Common myeloid progenitor, CD34-positive (primary cell): Measurements from ENCODE around the gene LRMDA.

ENCODE experiments used
- CTCF ChIA-PET: fragments of 350-600 bp; sonication (Branson Sonifier 250); formaldehyde crosslinking; loops from one replicate; lab custom pipeline; 2021; ENCODE audit warnings: antibody characterized with exemption; lab: Charles Lee
- POLR2A ChIA-PET: fragments of 350-600 bp; sonication (Branson Sonifier 250); formaldehyde crosslinking; loops from one replicate; lab custom pipeline; 2021; ENCODE audit warnings: antibody characterized with exemption; lab: Charles Lee
- DNase-seq, 3 donors: peaks; one replicate each; pipeline versions ENCODE4 v3.0.0 to v3.0.0-alpha.2; 2013
- H3K27ac ChIP-seq, 2 experiments: 1 replicate in 1 of 2; 2 replicates in 1 of 2; pipeline ENCODE4 v1.7.0; 2013; ENCODE audit warnings: inconsistent platforms in 2 of 2, low read length in 2 of 2, mild to moderate bottlenecking in 2 of 2, low read depth in 1 of 2, moderate library complexity in 1 of 2; ENCODE audit not compliant: severe bottlenecking in 2 of 2, insufficient read depth in 1 of 2, poor library complexity in 1 of 2
- H3K27me3 ChIP-seq, 5 experiments: replicated peaks in 2 of 5; 1 replicate in 3 of 5; 2 replicates in 2 of 5; pipeline versions ENCODE4 v1.6.1 to v1.7.0; 2013; ENCODE audit warnings: low read length in 4 of 5, mild to moderate bottlenecking in 2 of 5, moderate library complexity in 2 of 5, inconsistent platforms in 1 of 5; ENCODE audit not compliant: insufficient read depth in 5 of 5, control insufficient read depth in 4 of 5
- H3K36me3 ChIP-seq, 4 experiments: 1 replicate in 2 of 4; 2 replicates in 2 of 4; pipeline versions ENCODE4 v1.6.1 to v1.7.0; 2013; ENCODE audit warnings: low read length in 3 of 4, control low read depth in 1 of 4, mild to moderate bottlenecking in 1 of 4; ENCODE audit not compliant: control insufficient read depth in 4 of 4, insufficient read depth in 4 of 4
- H3K4me1 ChIP-seq, 4 experiments: 1 replicate in 3 of 4; 2 replicates in 1 of 4; pipeline versions ENCODE4 v1.6.1 to v1.7.1; 2013; ENCODE audit warnings: low read length in 3 of 4, mild to moderate bottlenecking in 3 of 4, control low read depth in 1 of 4, inconsistent platforms in 1 of 4, moderate library complexity in 1 of 4; ENCODE audit not compliant: control insufficient read depth in 4 of 4, insufficient read depth in 4 of 4; ENCODE audit errors: control extremely low read depth in 1 of 4
- H3K4me3 ChIP-seq, 7 experiments: 1 replicate in 4 of 7; 2 replicates in 3 of 7; pipeline versions ENCODE4 v1.5.1 to v1.7.0; 2013; ENCODE audit warnings: mild to moderate bottlenecking in 7 of 7, low read length in 6 of 7, moderate library complexity in 6 of 7, inconsistent platforms in 2 of 7, low read depth in 2 of 7, control low read depth in 1 of 7; ENCODE audit not compliant: insufficient read depth in 4 of 7, control insufficient read depth in 1 of 7; ENCODE audit errors: extremely low read depth in 1 of 7
- H3K9me3 ChIP-seq, 5 experiments: 1 replicate in 4 of 5; 2 replicates in 1 of 5; pipeline versions ENCODE4 v1.6.1 to v1.7.1; 2013; ENCODE audit warnings: low read length in 4 of 5, mild to moderate bottlenecking in 2 of 5, inconsistent platforms in 1 of 5, low read depth in 1 of 5, moderate library complexity in 1 of 5; ENCODE audit not compliant: control insufficient read depth in 4 of 5, insufficient read depth in 2 of 5; ENCODE audit errors: control extremely low read depth in 1 of 5
- WGBS: methylation state at CpG from one replicate; pipeline ENCODE4 v1.1.5; 2013; ENCODE audit not compliant: insufficient coverage; 5-methylcytosine and 5-hydroxymethylcytosine counted together

Gene LRMDA

GRCh38 chr10:75499556-75500160 lies 68.2 kb downstream of the LRMDA start:
- POLR2A ChIA-PET: no interaction called here
- Histone ChIP-seq H3K9me3 (peaks cover 0 to 3% (median 0%) of the 10 kb centered on the region in 5 experiments), H3K36me3 (no peaks in the 10 kb centered on the region), H3K4me3 (no peak overlapping the region), H3K27ac (no peak overlapping the region), H3K4me1 (peaks cover 0 to 5% (median 2%) of the 10 kb centered on the region in 4 experiments), H3K27me3 (no peaks in the 10 kb centered on the region)
- WGBS: 94% methylated on average over 2 of the region's 4 CpGs
- CTCF ChIA-PET: interaction anchor here (1.7 kb wide), 1 partner anchor 9 kb away, joined by 5 read pairs; no protein-coding TSS in a partner anchor
- no peak for DNase-seq

DNA sequence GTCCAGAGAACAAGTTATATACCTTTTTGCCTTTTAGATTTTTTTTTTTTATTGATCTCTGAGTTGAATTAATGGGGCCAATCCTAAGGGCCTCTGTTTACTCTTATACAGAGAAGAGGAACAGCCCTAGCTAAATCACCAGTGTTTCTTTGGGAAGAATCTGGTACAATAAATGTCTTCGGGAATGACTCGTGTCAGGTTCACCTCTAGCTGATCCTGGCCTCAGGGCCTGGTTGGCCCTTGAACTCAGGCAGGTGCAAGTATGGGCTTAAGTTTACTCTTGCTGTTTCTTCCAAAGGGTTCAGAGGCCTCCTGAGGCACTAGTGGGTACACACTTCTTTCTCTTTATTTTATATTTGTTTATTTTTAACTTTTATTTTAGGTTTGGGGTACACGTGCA lies 71.0 kb downstream of the LRMDA start:
- WGBS: 100% methylated on average over 2 of the region's 3 CpGs
- Histone ChIP-seq H3K27ac (no peak overlapping the region), H3K4me1 (peaks cover 0 to 5% (median 3%) of the 10 kb centered on the region in 4 experiments), H3K4me3 (no peak overlapping the region), H3K36me3 (no peaks in the 10 kb centered on the region), H3K9me3 (no peaks in the 10 kb centered on the region), H3K27me3 (no peaks in the 10 kb centered on the region)
- no peak for DNase-seq
- ChIA-PET POLR2A (no interaction called here), CTCF (no interaction called here)

- Histone ChIP-seq H3K27me3 (no peaks in the 10 kb centered on the region), H3K27ac (no peak overlapping the region), H3K4me1 (peaks cover 0 to 5% (median 3%) of the 10 kb centered on the region in 4 experiments), H3K9me3 (no peaks in the 10 kb centered on the region), H3K36me3 (no peaks in the 10 kb centered on the region), H3K4me3 (no peak overlapping the region)
- ChIA-PET CTCF (no interaction called here), POLR2A (no interaction called here)
- DNase-seq: no peak
These were observed 71.4 kb downstream of the LRMDA start for GRCh38 chr10:75502838-75503237.

- H3K4me1 ChIP-seq: peaks cover 5 to 15% (median 8%) of the 10 kb centered on the region in 4 experiments
- no peaks in the 10 kb centered on the region for H3K36me3 ChIP-seq
- H3K27me3 ChIP-seq: no peaks in the 10 kb centered on the region
- no peaks in the 10 kb centered on the region for H3K9me3 ChIP-seq
- no peak overlapping the region for H3K27ac ChIP-seq
- no peak for DNase-seq
- no CpG with 5 or more reads among the region's 1 CpG for WGBS
- CTCF ChIA-PET: no interaction called here
- no peak overlapping the region for H3K4me3 ChIP-seq
- POLR2A ChIA-PET: no interaction called here
These were observed 73.9 kb downstream of the LRMDA start for GRCh38 chr10:75505293-75505692.

- no peaks in the 10 kb centered on the region for H3K36me3 ChIP-seq
- ChIA-PET POLR2A (no interaction called here), CTCF (no interaction called here)
- peaks cover 5 to 15% (median 8%) of the 10 kb centered on the region in 4 experiments for H3K4me1 ChIP-seq
- H3K9me3 ChIP-seq: no peaks in the 10 kb centered on the region
- H3K27me3 ChIP-seq: no peaks in the 10 kb centered on the region
- WGBS: 91% methylated on average over 3 of the region's 3 CpGs
- no peak for DNase-seq
- H3K27ac ChIP-seq: no peak overlapping the region
- no peak overlapping the region for H3K4me3 ChIP-seq
These were observed 74.5 kb downstream of the LRMDA start for GRCh38 chr10:75505840-75506506.

- 94% methylated on average over 2 of the region's 4 CpGs for WGBS
- Histone ChIP-seq H3K36me3 (peaks cover 0 to under 1% (median 0%) of the 10 kb centered on the region in 4 experiments), H3K27me3 (no peaks in the 10 kb centered on the region), H3K4me1 (peaks cover 5 to 15% (median 8%) of the 10 kb centered on the region in 4 experiments), H3K9me3 (no peaks in the 10 kb centered on the region), H3K27ac (no peak overlapping the region), H3K4me3 (no peak overlapping the region)
- CTCF ChIA-PET: no interaction called here
- DNase-seq: no peak
- POLR2A ChIA-PET: no interaction called here
These were observed 75.5 kb downstream of the LRMDA start for GRCh38 chr10:75506930-75507329.

- DNase-seq: no peak
- Histone ChIP-seq H3K4me3 (no peak overlapping the region), H3K27me3 (no peaks in the 10 kb centered on the region), H3K4me1 (peaks cover 5 to 15% (median 8%) of the 10 kb centered on the region in 4 experiments), H3K36me3 (peaks cover 0 to 2% (median 0%) of the 10 kb centered on the region in 4 experiments), H3K9me3 (no peaks in the 10 kb centered on the region), H3K27ac (no peak overlapping the region)
- CTCF ChIA-PET: no interaction called here
- 93% methylated on average over 2 of the region's 3 CpGs for WGBS
- POLR2A ChIA-PET: interaction anchor here (0.5 kb wide), 1 partner anchor 964 kb away, joined by 4 read pairs; no protein-coding TSS in a partner anchor
These were observed 76.0 kb downstream of the LRMDA start for GRCh38 chr10:75507469-75507868.
